ENCODE data around the gene CEP112.

DNA sequence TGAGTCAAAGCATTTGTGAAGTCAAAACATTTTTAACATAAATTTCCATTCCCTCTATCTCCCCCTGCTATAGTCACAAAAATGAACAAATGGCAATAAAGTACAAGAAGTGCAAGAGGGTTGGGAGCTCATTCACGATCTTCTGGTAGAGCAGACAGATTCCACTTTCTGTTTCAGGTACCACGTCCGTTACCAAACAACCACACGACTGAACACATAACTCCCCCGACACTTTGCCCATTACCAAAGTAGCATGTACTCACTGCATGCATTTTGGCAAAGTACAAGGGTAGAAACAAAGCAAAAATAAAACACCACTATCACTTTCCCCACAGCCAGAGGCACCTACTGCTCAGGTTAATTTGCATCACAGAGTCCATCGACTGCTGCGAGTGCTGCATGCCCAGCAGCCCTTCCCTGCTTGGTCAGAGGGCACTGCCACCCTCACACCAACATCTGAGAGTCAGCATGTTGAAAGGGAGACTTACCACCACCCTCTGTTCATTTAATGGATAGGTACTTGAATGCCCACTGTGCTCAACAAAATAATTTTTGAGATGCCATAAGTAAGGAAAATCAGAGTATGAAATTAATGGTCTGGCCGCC, 480.2 kb downstream of the CEP112 start:
- no peak for TF ChIP-seq CREB1 (CRISPR knock-in tag; IDR thresholded peaks at IDR 0.05)
- TF ChIP-seq, protein P1, sequence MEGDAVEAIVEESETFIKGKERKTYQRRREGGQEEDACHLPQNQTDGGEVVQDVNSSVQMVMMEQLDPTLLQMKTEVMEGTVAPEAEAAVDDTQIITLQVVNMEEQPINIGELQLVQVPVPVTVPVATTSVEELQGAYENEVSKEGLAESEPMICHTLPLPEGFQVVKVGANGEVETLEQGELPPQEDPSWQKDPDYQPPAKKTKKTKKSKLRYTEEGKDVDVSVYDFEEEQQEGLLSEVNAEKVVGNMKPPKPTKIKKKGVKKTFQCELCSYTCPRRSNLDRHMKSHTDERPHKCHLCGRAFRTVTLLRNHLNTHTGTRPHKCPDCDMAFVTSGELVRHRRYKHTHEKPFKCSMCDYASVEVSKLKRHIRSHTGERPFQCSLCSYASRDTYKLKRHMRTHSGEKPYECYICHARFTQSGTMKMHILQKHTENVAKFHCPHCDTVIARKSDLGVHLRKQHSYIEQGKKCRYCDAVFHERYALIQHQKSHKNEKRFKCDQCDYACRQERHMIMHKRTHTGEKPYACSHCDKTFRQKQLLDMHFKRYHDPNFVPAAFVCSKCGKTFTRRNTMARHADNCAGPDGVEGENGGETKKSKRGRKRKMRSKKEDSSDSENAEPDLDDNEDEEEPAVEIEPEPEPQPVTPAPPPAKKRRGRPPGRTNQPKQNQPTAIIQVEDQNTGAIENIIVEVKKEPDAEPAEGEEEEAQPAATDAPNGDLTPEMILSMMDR (IDR thresholded peaks at IDR 0.05): no peak
- TF ChIP-seq, protein P2, sequence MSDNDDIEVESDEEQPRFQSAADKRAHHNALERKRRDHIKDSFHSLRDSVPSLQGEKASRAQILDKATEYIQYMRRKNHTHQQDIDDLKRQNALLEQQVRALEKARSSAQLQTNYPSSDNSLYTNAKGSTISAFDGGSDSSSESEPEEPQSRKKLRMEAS (CRISPR knock-in tag; IDR thresholded peaks at IDR 0.05): no peak
- no peak for TF ChIP-seq FOXJ3 (CRISPR knock-in tag; IDR thresholded peaks at IDR 0.05; ENCODE audit: borderline replicate concordance)
- TF ChIP-seq, protein P3, sequence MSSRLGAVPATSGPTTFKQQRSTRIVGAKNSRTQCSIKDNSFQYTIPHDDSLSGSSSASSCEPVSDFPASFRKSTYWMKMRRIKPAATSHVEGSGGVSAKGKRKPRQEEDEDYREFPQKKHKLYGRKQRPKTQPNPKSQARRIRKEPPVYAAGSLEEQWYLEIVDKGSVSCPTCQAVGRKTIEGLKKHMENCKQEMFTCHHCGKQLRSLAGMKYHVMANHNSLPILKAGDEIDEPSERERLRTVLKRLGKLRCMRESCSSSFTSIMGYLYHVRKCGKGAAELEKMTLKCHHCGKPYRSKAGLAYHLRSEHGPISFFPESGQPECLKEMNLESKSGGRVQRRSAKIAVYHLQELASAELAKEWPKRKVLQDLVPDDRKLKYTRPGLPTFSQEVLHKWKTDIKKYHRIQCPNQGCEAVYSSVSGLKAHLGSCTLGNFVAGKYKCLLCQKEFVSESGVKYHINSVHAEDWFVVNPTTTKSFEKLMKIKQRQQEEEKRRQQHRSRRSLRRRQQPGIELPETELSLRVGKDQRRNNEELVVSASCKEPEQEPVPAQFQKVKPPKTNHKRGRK (CRISPR knock-in tag; IDR thresholded peaks at IDR 0.05; ENCODE audit: borderline replicate concordance): no peak
- no peak for TF ChIP-seq ETV6 (CRISPR knock-in tag; IDR thresholded peaks at IDR 0.05)
- no peak for TF ChIP-seq ZNF121 (CRISPR knock-in tag; IDR thresholded peaks at IDR 0.05)

Data from WTC11 (cell line).